ENCODE results near the gene ITPRIPL2. TPM values are rescaled to one million over a fixed set of nuclear protein-coding genes. Genes with fewer than 3 reads are reported as not detected.

Gene ITPRIPL2
- total RNA-seq, 3 donors from 2014 or later (not counting 1 experiment from before 2014, with no cell fraction given), result 0.18 to 5.7 (median 2.5) TPM

- no peaks in the 10 kb centered on the region for H3K9me3 ChIP-seq (ENCODE audit: control insufficient read depth, insufficient read depth, low read length)
- Mint-ChIP-seq H3K27me3 (ENCODE audit: low read depth in 2 of 2) (peaks cover 0 to 26% of the 10 kb centered on the region in 2 donors), H3K4me3 (no peak overlapping the region), H3K9me3 (no peaks in the 10 kb centered on the region), H3K4me1 (peaks cover 0 to 6% of the 10 kb centered on the region in 2 donors), H3K36me3 (no peaks in the 10 kb centered on the region), H3K27ac (no peak overlapping the region)
- peaks cover 3% of the 10 kb centered on the region for H3K4me1 ChIP-seq (ENCODE audit: control insufficient read depth, insufficient read depth, low read length)
- WGBS (ENCODE audit: insufficient coverage), result 66% methylated on average over 7 of the region's 7 CpGs
- DNase-seq, result no peak
- intact Hi-C loops (cut with micrococcal nuclease), result no loop called here
- TF ChIP-seq CTCF (IDR thresholded peaks at IDR 0.05), result no peak
- H3K36me3 ChIP-seq (ENCODE audit: control insufficient read depth, insufficient read depth, low read length), result no peaks in the 10 kb centered on the region
- ATAC-seq, result no peak
- H3K27ac ChIP-seq (ENCODE audit: low read length), result no peak overlapping the region
- H3K27me3 ChIP-seq (ENCODE audit: control insufficient read depth, insufficient read depth, low read length), result no peaks in the 10 kb centered on the region
- no peak overlapping the region for H3K4me3 ChIP-seq (ENCODE audit: low read length)
Measured at GRCh38 chr16:19135896-19136438, 22.2 kb downstream of the ITPRIPL2 start.

- no peak overlapping the region for H3K27ac Mint-ChIP-seq
- Histone ChIP-seq H3K27ac (ENCODE audit: low read length) (no peak overlapping the region), H3K27me3 (ENCODE audit: control insufficient read depth, insufficient read depth, low read length) (no peaks in the 10 kb centered on the region), H3K4me1 (ENCODE audit: control insufficient read depth, insufficient read depth, low read length) (no peaks in the 10 kb centered on the region), H3K36me3 (ENCODE audit: control insufficient read depth, insufficient read depth, low read length) (no peaks in the 10 kb centered on the region), H3K9me3 (ENCODE audit: control insufficient read depth, insufficient read depth, low read length) (no peaks in the 10 kb centered on the region), H3K4me3 (ENCODE audit: low read length) (no peak overlapping the region)
- ATAC-seq, result no peak
- H3K9me3 Mint-ChIP-seq, result no peaks in the 10 kb centered on the region
- no peak for DNase-seq
- intact Hi-C loops (cut with micrococcal nuclease), result no loop called here
- H3K36me3 Mint-ChIP-seq, result no peaks in the 10 kb centered on the region
- peaks cover 0 to 27% of the 10 kb centered on the region in 2 donors for H3K27me3 Mint-ChIP-seq (ENCODE audit: low read depth in 2 of 2)
- no peak overlapping the region for H3K4me3 Mint-ChIP-seq
- no peak for TF ChIP-seq CTCF (IDR thresholded peaks at IDR 0.05)
- 46% methylated on average over 8 of the region's 10 CpGs for WGBS (ENCODE audit: insufficient coverage)
- H3K4me1 Mint-ChIP-seq, result no peaks in the 10 kb centered on the region
Measured at GRCh38 chr16:19136549-19137196, 22.9 kb downstream of the ITPRIPL2 start.

- Mint-ChIP-seq H3K4me3 (no peak overlapping the region), H3K4me1 (no peaks in the 10 kb centered on the region), H3K36me3 (no peaks in the 10 kb centered on the region), H3K27ac (no peak overlapping the region), H3K27me3 (ENCODE audit: low read depth in 2 of 2) (peaks cover 0 to 27% of the 10 kb centered on the region in 2 donors), H3K9me3 (no peaks in the 10 kb centered on the region)
- Histone ChIP-seq H3K4me3 (ENCODE audit: low read length) (no peak overlapping the region), H3K4me1 (ENCODE audit: control insufficient read depth, insufficient read depth, low read length) (no peaks in the 10 kb centered on the region), H3K27me3 (ENCODE audit: control insufficient read depth, insufficient read depth, low read length) (no peaks in the 10 kb centered on the region), H3K36me3 (ENCODE audit: control insufficient read depth, insufficient read depth, low read length) (no peaks in the 10 kb centered on the region), H3K27ac (ENCODE audit: low read length) (no peak overlapping the region), H3K9me3 (ENCODE audit: control insufficient read depth, insufficient read depth, low read length) (no peaks in the 10 kb centered on the region)
- TF ChIP-seq CTCF (IDR thresholded peaks at IDR 0.05), result no peak
- no peak for ATAC-seq
- intact Hi-C loops (cut with micrococcal nuclease), result no loop called here
- WGBS (ENCODE audit: insufficient coverage), result 58% methylated on average over 2 of the region's 6 CpGs
- DNase-seq, result no peak
Measured at GRCh38 chr16:19137201-19138128, 23.7 kb downstream of the ITPRIPL2 start.

All from natural killer cell (primary cell).